DMS79 (cell line): Measurements from ENCODE around the gene CBLN1.
"Not testable (repeated sequence)": the region's sequence is repeated elsewhere in the genome, so short reads cannot be mapped to it uniquely, and the experiment has no call there.

ENCODE experiments used
- DNase-seq: peaks from one replicate; lab custom pipeline; 2025; lab: John Stamatoyannopoulos, UW

CBLN1 gene

DNA sequence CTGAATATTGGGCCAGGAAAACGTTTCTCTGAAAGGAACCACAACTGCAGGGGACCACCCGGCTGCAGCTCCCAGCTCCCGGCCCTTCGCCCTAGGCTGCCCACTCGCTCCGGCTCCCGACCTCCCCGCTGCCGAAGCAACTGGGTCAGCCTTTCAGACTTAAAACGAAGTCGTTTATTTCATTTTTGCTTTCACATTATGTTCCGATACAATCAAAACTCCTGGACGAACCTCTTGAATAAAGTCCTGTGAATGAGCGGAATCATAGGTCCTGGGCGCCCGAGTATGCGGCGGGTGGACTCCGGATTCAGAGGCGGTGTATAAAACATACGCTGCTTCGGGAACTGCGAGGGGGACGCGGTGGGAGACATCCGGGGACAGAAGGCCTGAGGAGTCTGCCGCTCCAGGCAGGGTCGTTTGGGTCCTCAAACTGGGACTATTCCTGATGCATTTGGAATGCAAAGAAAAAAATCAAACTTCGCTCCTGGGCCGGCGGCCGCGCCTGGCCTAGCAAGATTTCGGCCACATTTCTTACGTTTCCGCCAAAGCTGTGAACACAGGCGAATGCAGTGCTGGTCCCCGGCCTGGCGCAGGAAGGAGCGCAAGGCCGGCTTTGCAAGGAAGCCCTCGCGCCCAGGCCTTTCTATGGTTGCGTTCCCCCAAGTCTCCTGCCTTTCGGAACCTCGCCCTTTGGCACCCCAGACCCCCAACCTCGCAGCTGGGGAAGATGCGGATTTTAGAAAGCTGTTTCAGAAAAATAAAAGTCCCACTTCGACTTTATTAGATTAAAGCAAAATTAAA is 3.7 kb downstream of the CBLN1 start:
- no peak for DNase-seq

DNA sequence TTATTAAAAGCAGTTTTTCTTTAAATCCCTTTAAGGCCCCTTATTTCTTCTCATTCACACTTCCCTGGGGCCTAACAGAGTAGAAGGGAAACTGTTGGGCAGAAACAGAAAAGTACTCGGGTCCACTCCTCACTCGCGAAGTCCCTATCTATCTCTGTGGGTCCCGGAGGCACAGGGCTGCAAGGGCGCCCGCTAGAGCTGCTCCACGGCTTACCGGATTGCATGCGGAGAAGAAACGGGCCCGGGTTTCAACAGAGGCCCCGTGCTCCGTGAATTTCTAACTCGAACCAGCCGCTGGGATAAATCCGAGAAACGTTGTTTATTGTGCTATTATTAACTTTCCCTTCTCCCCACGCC is 4.3 kb downstream of the CBLN1 start:
- no peak for DNase-seq

DNA sequence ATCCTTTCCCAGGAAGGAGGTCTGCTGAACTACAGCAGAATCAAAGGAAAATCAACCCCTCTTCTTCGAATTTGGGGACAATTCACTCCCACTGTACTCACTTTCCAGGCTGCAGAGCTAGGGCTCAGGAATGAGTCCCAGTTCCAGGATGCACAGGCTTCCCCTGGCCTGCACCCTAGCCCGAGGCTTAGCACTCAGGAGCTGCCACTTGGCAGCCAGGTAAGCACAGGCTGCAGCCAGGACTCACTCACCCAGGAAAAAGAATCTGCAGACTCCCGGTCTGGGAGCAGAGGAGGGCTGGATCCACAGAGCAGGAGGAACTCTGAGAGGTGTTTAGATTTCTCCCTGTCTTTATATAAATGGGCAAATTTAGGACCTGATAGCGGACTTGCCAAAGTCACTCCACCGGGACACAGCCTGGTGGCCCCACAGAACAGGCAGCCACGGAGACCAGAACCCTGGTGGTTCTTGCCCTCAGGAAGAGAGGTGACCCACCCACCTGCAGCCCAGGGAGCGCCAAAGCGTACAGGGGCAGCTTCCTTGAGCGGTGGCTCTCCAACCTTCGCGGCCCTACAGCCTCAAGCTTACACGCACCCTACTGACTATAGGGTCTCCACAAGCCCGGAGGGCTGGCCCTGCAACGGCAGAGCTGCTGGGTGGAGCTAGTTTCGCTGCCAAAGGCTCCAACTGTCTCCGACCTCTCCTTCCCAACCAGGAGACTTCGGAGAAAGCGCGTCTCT is 4.8 kb downstream of the CBLN1 start:
- DNase-seq: no peak

DNA sequence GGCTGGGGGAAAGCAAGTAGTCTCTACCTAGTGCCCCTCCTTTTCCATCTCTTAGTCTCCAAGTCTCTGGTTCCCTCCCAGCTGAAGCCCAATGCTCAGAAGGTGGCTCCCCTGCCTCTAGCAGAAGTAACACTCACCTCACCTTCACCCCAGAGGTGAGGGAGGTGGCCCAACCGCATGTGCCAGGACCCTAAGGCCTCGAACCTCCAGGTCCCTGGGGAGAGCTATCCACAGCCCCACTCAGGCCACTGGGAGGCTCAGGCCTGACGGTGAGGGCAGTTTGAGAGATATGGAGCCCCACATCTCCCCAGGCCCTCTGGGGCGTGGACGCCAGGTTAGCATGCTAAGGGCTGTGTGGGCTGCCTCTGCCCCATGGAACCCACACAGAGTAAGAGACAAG is 5.8 kb downstream of the CBLN1 start:
- DNase-seq: no peak

DNA sequence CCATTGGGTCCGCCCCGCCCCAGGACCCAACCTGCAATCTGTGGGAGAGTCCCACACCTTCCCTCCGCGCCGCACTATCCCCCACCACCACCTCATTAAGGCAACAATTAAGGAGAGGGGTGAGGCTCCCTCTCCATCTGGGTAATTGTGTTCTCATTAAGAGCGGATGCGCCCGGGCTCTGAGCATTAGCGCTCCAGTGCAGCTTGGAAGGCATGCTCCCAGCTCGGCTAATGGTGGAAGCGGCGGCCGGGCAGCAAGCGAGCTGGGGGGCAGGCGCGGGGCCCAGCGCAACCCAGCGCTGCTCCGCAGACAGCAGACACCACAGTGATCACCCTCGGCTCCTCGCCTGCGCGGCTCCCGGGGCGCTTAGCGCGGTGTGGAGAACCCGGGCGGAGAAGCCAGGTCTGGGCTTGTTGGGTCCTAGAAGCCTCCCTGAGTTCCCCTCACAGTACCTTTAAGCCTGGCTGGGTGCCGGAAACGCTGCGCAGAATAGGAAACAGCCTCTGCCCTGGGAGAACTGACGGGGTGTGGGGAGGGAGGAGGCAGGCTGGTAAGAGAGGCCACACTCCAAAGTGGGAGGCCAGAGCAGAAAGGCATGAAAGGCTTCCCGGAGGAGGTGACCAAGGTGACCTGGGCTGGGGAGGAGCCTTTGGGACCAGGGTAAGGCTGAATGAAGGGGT is 6.4 kb downstream of the CBLN1 start:
- DNase-seq: no peak

DNA sequence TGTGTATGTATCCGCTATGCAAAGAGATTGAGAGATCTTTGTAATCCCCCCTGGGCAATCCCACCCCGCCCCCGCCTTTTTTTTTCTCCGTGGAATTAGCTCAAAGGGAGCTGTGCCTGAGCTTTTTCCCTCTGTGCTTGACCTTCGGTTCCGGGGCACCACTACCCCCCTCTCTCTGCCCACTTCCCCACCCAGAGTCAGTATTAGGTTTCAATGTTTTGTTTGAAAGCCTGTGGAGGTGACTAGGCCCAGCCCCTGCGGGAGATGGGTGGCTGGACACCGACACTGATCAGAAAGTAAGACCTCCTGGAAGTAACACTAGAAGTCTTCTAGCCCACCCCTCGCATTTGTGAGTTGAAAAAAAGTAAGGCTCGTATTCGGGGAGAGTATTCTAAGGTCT is 7.0 kb downstream of the CBLN1 start:
- DNase-seq: no peak

DNA sequence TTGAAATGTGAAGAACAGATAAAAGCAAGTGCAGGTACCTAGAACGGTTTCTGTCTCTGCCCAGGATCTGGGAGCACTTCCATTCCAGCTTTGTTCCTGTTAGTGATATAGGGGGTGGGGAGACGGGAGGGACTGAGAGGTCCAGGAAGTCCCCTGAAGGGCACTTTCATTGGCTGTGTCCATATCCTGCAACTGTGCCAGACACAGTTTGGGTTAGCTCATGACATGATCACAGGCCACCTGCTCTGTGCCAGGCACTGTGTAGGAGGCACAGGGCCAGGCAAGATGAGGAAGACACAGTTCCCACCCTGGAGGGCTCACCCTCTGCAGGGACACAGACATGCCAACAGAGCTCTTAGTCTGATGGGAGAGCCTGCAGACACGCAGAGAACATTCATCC is 7.9 kb downstream of the CBLN1 start:
- no peak for DNase-seq

DNA sequence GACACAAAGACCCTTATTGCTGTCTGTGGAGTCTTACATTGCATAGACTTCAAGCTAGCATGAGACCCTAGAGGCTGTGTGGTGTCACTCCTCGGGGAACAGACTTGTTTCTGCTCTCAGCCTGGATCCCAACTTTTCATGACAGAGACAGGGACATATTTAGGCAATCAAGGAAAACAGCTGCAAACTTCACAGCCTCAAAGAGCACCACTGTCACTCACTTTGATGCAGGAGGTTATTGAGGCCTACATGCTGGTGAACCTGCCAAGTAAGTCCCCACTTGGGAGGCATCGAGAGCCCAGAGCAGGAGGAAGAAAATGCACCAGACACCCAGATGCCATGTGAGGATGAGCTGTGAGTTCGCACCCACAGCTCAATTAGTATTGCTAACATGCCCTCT is 10.3 kb downstream of the CBLN1 start:
- DNase-seq: no peak

DNA sequence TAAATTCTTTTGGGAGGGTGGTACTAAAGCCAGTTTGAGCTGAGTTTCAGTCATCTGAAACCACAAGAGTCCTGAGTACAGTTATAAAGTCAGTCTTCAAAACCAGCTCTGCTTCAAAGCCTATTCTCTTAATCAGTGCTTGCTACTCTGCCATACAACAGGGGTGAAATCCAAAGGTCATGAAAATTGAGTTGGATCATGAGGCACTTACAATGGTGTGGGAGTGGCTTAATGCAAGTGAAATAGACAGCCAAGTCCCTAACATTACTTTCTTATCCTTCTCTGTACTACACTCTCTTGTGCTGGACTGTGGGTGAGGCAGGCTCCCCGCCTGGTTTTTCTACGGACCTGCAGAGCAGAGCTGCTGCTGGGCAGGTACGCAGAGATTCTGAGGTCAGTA is 12.4 kb downstream of the CBLN1 start:
- DNase-seq: no peak

DNA sequence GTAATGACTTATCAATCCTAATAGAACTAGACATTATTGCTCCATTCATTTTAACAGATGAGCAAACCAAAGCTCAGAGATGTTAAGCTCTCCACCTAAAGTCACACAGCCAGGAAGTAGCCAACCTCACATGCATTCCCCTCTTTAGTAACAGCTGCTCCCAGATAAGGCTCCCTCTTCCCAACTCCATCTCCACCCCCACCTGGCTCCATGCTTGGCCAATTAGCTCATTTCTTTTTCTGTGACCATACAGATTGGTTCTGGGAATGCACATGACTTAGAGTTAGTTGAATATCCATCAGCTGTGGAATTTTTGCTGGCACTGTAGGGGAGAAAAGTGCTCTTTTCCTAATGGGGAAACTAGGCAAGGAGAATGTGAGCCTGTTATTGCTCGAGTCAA is 13.0 kb downstream of the CBLN1 start:
- no peak for DNase-seq

DNA sequence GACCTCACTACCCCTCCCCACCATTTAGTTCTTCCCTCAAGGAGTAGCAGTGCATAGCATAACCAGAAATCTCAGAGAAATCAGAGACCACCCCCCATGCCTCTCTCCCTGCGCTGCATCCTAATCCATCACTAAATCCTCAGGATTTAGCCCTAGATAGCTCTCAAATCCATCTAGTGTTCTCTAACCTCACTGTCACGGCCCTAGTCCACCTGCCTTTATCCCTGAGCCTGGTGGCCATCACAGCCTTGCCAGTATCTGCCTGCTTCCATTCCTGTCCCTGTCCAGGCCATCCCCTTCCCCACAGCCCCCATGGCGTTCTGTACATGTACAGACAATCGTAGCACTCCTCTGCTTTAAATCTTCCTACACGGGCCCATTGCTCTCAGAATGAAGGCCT is 19.1 kb downstream of the CBLN1 start:
- DNase-seq: no peak

DNA sequence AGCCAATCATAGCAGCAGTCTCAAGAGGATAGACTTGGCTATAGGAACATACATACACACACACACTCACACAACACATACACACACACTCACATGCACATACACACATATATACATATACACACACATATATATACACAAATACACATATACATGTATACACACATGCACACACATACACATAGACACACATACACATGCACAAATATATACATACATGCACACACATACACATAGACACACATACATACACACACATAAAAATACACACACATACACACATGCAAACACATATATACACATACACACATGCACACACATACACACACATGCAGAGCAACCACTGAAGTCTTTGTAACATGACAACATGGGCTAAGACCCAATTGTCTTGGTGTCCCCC is 19.7 kb downstream of the CBLN1 start:
- no peak for DNase-seq

DNA sequence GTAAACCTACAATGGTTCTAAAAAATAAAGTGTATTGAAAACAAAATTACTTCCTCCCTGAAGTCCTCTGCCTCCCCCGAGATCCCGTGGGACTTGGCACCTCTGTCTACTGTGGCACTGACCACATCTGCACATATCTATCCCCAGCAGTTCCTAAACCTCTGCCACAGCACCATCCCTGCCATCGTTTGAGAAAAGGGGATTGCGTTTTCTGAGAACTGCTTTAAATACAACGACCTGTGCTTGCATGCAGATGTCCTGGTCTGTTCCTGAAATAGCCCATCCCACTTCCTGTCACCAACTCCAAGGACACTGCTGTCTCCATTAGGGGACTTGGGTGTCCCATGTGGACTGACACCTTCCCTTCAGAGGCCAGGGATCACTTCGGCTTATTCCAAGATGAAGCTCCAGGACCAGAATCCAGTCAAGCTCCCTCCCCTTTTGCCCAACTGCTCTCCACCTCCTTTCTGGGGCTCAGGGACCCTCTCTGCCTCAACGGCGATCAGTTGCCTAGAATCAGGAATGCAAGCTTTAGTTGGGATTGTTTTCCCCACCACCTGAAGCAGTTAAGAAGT is 20.6 kb downstream of the CBLN1 start:
- DNase-seq: no peak

DNA sequence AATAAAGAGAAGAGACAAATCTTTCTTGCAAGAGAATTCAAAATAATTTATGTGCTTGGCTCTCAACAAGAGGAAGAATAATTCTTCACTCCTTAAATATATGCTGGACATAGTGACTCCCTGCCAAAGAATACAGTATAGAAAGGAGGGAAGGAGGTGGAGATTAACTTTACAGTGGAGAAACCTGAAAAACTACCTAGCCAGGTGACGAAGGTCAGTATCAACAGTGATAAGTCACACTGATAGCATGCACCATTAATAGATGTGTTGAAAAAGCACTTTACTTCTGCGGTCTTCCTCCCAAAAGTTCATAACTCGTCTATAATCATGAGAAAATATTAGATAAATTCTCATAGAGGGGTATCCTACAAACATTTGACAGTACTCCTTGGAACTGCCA is 21.4 kb downstream of the CBLN1 start:
- DNase-seq: no peak

DNA sequence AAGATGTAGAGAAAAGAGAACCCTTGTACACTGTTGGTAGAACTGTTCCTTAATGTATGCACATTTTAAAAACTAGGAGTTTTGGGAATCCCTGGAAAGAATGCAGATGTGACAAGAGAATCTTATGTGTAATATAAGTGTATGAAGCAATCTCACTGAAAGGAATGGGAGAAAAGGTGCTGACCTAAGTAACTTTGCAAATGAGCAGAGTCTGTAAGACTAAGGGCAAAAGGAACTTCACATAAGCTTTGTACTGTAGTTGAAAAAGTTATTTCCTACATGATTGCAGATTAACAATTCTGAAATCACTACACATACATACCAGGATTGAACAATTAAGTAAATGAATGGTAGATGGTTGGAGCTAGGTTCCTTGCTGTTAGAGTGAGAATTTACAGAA is 22.3 kb downstream of the CBLN1 start:
- no peak for DNase-seq

DNA sequence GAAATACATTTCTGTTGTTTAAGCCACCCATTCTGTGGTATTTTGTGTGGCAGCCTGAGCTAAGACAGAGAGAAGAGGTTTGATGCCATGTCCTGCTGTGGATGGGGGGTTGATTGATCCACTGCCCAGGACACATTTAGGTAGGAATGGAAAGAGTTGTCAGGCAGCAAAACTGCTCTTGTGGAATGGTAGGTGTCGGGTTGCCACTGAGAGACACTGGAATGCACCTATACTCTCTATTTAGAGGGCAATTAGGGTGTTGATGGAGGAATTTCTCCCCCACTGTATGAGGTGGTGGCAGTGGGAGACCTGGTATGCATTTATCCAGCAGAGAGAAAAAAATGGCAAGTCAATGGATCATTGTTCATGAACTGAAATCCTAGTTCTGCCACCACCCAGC is 30.9 kb downstream of the CBLN1 start:
- DNase-seq: no peak

DNA sequence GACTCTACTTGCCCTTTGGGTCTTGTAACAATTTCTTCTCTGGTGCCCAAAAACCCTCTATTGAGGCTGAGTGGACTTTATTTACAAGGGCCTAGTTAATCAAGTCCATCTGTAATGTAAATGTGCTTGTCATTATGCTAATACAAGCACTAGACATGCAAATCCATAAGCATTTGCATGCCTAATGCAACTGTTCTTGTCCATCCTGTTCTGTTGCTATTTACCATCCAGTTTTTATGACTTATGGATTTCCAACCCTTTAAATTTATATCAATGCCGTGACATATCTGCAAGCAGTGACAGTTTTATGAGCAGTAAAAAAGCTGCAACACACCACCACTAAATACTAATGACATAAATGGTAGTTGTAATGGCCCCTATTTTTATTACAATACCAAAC is 33.4 kb downstream of the CBLN1 start:
- no peak for DNase-seq

DNA sequence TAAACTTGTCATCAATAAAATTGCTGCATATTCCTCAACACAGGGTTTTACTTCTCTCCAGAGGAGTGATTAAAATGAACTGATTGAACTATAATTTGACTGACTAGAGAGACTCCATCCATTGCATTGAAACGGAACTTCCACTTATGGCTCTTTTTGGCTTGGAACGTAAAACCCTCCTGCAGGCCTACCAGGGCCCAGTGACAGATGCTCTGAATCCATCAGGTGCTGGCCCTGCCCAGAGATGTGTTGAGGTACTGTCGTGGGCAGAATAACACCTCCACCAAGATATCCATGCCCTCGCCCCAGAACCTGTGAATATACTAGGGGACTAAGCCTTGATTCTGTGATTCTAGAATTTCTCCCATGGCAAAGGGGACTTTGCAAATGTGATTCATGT is 45.4 kb downstream of the CBLN1 start:
- DNase-seq: no peak

DNA sequence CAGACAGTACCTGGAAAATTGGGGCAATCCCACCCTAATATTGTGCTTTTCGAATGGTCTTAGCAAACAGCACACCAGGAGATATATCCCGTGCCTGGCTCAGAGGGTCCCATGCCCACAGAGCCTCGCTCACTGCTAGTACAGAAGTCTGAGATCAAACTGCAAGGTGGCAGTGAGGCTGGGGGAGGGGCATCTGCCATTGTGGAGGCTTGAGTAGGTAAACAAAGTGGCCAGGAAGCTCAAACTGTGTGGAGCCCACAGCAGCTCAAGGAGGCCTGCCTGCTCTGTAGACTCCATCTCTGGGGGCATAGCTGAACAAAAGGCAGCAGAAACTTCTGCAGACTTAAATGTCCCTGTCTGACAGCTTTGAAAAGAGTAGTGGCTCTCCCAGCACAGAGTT is 53.3 kb downstream of the CBLN1 start:
- DNase-seq: not testable (repeated sequence)
